GM12872 (cell line): ENCODE data around the gene PRLH.

Source experiments
- CTCF ChIP-seq: IDR thresholded peaks from 3 replicates; pipeline ENCODE4 v1.5.1; 2011; ENCODE audit warnings: low read depth, mild to moderate bottlenecking, low read length, moderate library complexity; ENCODE audit not compliant: insufficient read depth

Gene PRLH

GRCh38 chr2:237569041-237569440 is 2.7 kb downstream of the PRLH start:
- TF ChIP-seq CTCF = no peak

- TF ChIP-seq CTCF = no peak
Observed at GRCh38 chr2:237569896-237570295, 3.5 kb downstream of the PRLH start.

- no peak for TF ChIP-seq CTCF
Observed at GRCh38 chr2:237570776-237571335, 4.5 kb downstream of the PRLH start.

GRCh38 chr2:237571551-237571950 is 5.2 kb downstream of the PRLH start:
- TF ChIP-seq CTCF = no peak

- TF ChIP-seq CTCF = peak; percentile 89
Observed at GRCh38 chr2:237572021-237572741, 5.8 kb downstream of the PRLH start.

- TF ChIP-seq CTCF = no peak
Observed at GRCh38 chr2:237572742-237573101, 6.3 kb downstream of the PRLH start.

- TF ChIP-seq CTCF = no peak
Observed at GRCh38 chr2:237573721-237574415, 7.5 kb downstream of the PRLH start.
